GM12878 (cell line): Measurements from ENCODE around the gene MGMT. TPM values are rescaled to one million over a fixed set of nuclear protein-coding genes. Genes with fewer than 3 reads are reported as not detected.

Experiments
- ATAC-seq: fragments of 200-7000 bp; cut with Tn5 transposase; 3 replicates; pipeline ENCODE4 v1.9.1; 2020; ENCODE audit warnings: mild to moderate bottlenecking, moderate library complexity
- BruUV-seq: library from RNA; stranded (reverse); fragments of 400-500 nt; replicated peaks from 2 replicates; lab custom pipeline; 2021; lab: Mats Ljungman, UMichigan
- CTCF ChIA-PET: fragments of 300-600 bp; sonication (Branson Sonifier 250); formaldehyde crosslinking; extraction: SDS; loops from one replicate; lab custom pipeline; 2021; ENCODE audit warnings: inconsistent platforms; lab: Yijun Ruan, JAX
- POLR2A ChIA-PET: fragments of 350-600 bp; formaldehyde crosslinking; extraction: SDS; loops from one replicate; lab custom pipeline; 2021; ENCODE audit warnings: inconsistent platforms; lab: Charles Lee
- RAD21 ChIA-PET: fragments of 300-600 bp; sonication (Branson Sonifier 250); formaldehyde crosslinking; loops from one replicate; lab custom pipeline; 2023; ENCODE audit warnings: antibody characterized with exemption; ENCODE audit not compliant: unreplicated experiment; lab: Charles Lee
- SMC1A ChIA-PET: fragments of 300-600 bp; sonication (Branson Sonifier 250); formaldehyde crosslinking; loops from one replicate; lab custom pipeline; 2023; ENCODE audit not compliant: unreplicated experiment, uncharacterized antibody; lab: Charles Lee
- DNase-seq: peaks from one replicate; pipeline ENCODE4 v3.0.0-alpha.2; 2011; ENCODE audit warnings: low read depth, low spot score
- FAIRE-seq: peaks from 3 replicates; lab custom pipeline; 2011; peaks lifted over from hg19 to GRCh38; lab: Jason Lieb, UNC
- H2AFZ ChIP-seq: 2 replicates; pipeline ENCODE4 v1.6.0; 2011; ENCODE audit warnings: low read depth, low read length, control low read depth; ENCODE audit not compliant: control insufficient read depth
- H3K27ac ChIP-seq: 2 replicates; pipeline ENCODE4 v1.5.1; 2011; ENCODE audit warnings: control low read depth; ENCODE audit not compliant: control insufficient read depth, insufficient read depth
- H3K27me3 ChIP-seq, 2 experiments: replicated peaks in 1 of 2; 2 replicates each; pipeline versions ENCODE4 v1.6.0 to v1.6.1; 2011; ENCODE audit warnings: low read length in 1 of 2; ENCODE audit not compliant: control insufficient read depth in 2 of 2, insufficient read depth in 2 of 2
- H3K36me3 ChIP-seq, 2 experiments: 2 replicates each; pipeline ENCODE4 v1.5.1; 2011; ENCODE audit warnings: low read length in 1 of 2; ENCODE audit not compliant: control insufficient read depth in 2 of 2, insufficient read depth in 2 of 2
- H3K4me1 ChIP-seq: 2 replicates; pipeline ENCODE4 v1.6.1; 2011; ENCODE audit warnings: mild to moderate bottlenecking, low read length, moderate library complexity, mixed read lengths; ENCODE audit not compliant: control insufficient read depth, insufficient read depth
- H3K4me2 ChIP-seq: 2 replicates; pipeline ENCODE4 v1.6.0; 2011; ENCODE audit warnings: control low read depth; ENCODE audit not compliant: control insufficient read depth, insufficient read depth
- H3K4me3 ChIP-seq: fragments of 200-600 bp; sonication (generic); 2 replicates; pipeline ENCODE4 v1.5.1; 2016
- H3K79me2 ChIP-seq: 2 replicates; pipeline ENCODE4 v1.6.0; 2011; ENCODE audit warnings: low read length; ENCODE audit not compliant: control insufficient read depth, insufficient read depth
- H3K9ac ChIP-seq: 2 replicates; pipeline ENCODE4 v1.8.0; 2011; ENCODE audit warnings: low read length, control low read depth, mixed read lengths; ENCODE audit not compliant: control insufficient read depth, insufficient read depth
- H3K9me3 ChIP-seq: replicated peaks from 3 replicates; pipeline ENCODE4 v1.5.1; 2011; ENCODE audit warnings: mild to moderate bottlenecking, low read length; ENCODE audit not compliant: control insufficient read depth, insufficient read depth
- H4K20me1 ChIP-seq: 2 replicates; pipeline ENCODE4 v1.6.0; 2011; ENCODE audit not compliant: control insufficient read depth, insufficient read depth
- JUNB ChIP-seq: IDR thresholded peaks from 2 replicates; pipeline ENCODE4 v1.6.1; 2016; ENCODE audit warnings: antibody characterized with exemption, mild to moderate bottlenecking
- SIN3A ChIP-seq: IDR thresholded peaks from 2 replicates; pipeline ENCODE4 v1.6.1; 2012; ENCODE audit warnings: low read depth, low read length, improper control_type of control experiment
- TCF7 ChIP-seq: IDR thresholded peaks from 2 replicates; pipeline ENCODE4 v1.6.1; 2014; ENCODE audit warnings: antibody characterized with exemption, borderline replicate concordance
- WGBS: methylation state at CpG from one replicate; pipeline ENCODE4 v1.1.6; 2016; ENCODE audit warnings: low lambda C conversion rate; ENCODE audit not compliant: insufficient replicate concordance, insufficient coverage; ENCODE audit errors: missing lambda C conversion rate; 5-methylcytosine and 5-hydroxymethylcytosine counted together
- in situ Hi-C: fragments of 300-500 bp; cut with MboI; formaldehyde crosslinking; loops from 9 replicates; pipeline ENCODE4 v1.14.3; 2018; ENCODE audit warnings: mixed read lengths
- intact Hi-C: fragments of 100-400 bp; cut with micrococcal nuclease; formaldehyde crosslinking; loops from one replicate; pipeline ENCODE4 v1.14.2; 2022; ENCODE audit not compliant: unreplicated experiment
- polyA plus RNA-seq, 11 experiments: library from polyadenylated mRNA; depleted of rRNA in 4 of 11; unstranded in 6 of 11; stranded (reverse) in 5 of 11; fragments of >200 nt; fragmentation: Nextera tagmentation in 4 of 11; fragmentation: Illumina TruSeq in 1 of 11; extraction: Ambion mirVana in 4 of 11; extraction: Trizol in 1 of 11; gene quantifications; 1 replicate in 1 of 11; 2 replicates in 10 of 11; pipeline versions ENCODE4 v1.2.1 to v1.2.3, GENCODE V29; 2011 to 2016; ENCODE audit warnings: inconsistent platforms in 2 of 11, missing spikeins in 2 of 11, low read depth in 1 of 11
- total RNA-seq, 4 experiments: library from RNA; depleted of rRNA in 3 of 4; stranded (reverse); fragments of >200 nt in 3 of 4; fragmentation: Illumina TruSeq in 1 of 4; extraction: Trizol in 1 of 4; gene quantifications; 2 replicates each; pipeline versions ENCODE4 v1.2.1 to v1.2.3, GENCODE V29; 2013 to 2021
- TF ChIP-seq, protein P1 (sequence below): IDR thresholded peaks from 2 replicates; pipeline ENCODE4 v1.6.1; 2012; ENCODE audit warnings: improper control_type of control experiment, low read depth, low read length; ENCODE audit not compliant: insufficient replicate concordance
- TF ChIP-seq, protein P2 (sequence below): fragments of 450-650 bp; IDR thresholded peaks from 2 replicates; pipeline ENCODE4 v1.6.1; 2017; ENCODE audit warnings: antibody characterized with exemption, mild to moderate bottlenecking, moderate library complexity
- TF ChIP-seq, protein P3 (sequence below): fragments of 450-650 bp; IDR thresholded peaks from 2 replicates; pipeline ENCODE4 v1.6.1; 2018; ENCODE audit warnings: borderline replicate concordance, mild to moderate bottlenecking; ENCODE audit not compliant: partially characterized antibody

The MGMT gene
- total and polyA plus RNA-seq, 10 of the 15 experiments (the other 5 are each of a cell fraction or from before 2014, with no cell fraction given) = 0.16 to 24.2 (median 13.3) TPM

GRCh38 chr10:129778571-129778970, 311.5 kb downstream of the MGMT start (continued):
- TF ChIP-seq TCF7 = no peak

- SMC1A ChIA-PET = no interaction called here
- ATAC-seq = no peak
- H3K27ac ChIP-seq = no peak overlapping the region
- no peak overlapping the region for H2AFZ ChIP-seq
- no peak for DNase-seq
- no peak overlapping the region for H3K4me3 ChIP-seq
- no peaks in the 10 kb centered on the region for H3K36me3 ChIP-seq
- H3K9ac ChIP-seq = no peak overlapping the region
- in situ Hi-C loops = no loop called here
- H3K9me3 ChIP-seq = no peaks in the 10 kb centered on the region; the same call in 2 of the 3 replicates
- intact Hi-C loops = no loop called here
- FAIRE-seq = no peak
- H3K27me3 ChIP-seq = no peaks in the 10 kb centered on the region
- POLR2A ChIA-PET = no interaction called here
- no peaks in the 10 kb centered on the region for H3K79me2 ChIP-seq
- RAD21 ChIA-PET = no interaction called here
- CTCF ChIA-PET = no interaction called here
- no peaks in the 10 kb centered on the region for H4K20me1 ChIP-seq
- 84% methylated on average over 33 of the region's 35 CpGs for WGBS
- H3K4me1 ChIP-seq = no peaks in the 10 kb centered on the region
- BruUV-seq = no TSS peak
- no peak overlapping the region for H3K4me2 ChIP-seq
- TF ChIP-seq, protein P1, sequence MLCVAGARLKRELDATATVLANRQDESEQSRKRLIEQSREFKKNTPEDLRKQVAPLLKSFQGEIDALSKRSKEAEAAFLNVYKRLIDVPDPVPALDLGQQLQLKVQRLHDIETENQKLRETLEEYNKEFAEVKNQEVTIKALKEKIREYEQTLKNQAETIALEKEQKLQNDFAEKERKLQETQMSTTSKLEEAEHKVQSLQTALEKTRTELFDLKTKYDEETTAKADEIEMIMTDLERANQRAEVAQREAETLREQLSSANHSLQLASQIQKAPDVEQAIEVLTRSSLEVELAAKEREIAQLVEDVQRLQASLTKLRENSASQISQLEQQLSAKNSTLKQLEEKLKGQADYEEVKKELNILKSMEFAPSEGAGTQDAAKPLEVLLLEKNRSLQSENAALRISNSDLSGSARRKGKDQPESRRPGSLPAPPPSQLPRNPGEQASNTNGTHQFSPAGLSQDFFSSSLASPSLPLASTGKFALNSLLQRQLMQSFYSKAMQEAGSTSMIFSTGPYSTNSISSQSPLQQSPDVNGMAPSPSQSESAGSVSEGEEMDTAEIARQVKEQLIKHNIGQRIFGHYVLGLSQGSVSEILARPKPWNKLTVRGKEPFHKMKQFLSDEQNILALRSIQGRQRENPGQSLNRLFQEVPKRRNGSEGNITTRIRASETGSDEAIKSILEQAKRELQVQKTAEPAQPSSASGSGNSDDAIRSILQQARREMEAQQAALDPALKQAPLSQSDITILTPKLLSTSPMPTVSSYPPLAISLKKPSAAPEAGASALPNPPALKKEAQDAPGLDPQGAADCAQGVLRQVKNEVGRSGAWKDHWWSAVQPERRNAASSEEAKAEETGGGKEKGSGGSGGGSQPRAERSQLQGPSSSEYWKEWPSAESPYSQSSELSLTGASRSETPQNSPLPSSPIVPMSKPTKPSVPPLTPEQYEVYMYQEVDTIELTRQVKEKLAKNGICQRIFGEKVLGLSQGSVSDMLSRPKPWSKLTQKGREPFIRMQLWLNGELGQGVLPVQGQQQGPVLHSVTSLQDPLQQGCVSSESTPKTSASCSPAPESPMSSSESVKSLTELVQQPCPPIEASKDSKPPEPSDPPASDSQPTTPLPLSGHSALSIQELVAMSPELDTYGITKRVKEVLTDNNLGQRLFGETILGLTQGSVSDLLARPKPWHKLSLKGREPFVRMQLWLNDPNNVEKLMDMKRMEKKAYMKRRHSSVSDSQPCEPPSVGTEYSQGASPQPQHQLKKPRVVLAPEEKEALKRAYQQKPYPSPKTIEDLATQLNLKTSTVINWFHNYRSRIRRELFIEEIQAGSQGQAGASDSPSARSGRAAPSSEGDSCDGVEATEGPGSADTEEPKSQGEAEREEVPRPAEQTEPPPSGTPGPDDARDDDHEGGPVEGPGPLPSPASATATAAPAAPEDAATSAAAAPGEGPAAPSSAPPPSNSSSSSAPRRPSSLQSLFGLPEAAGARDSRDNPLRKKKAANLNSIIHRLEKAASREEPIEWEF = no peak
- TF ChIP-seq, protein P2, sequence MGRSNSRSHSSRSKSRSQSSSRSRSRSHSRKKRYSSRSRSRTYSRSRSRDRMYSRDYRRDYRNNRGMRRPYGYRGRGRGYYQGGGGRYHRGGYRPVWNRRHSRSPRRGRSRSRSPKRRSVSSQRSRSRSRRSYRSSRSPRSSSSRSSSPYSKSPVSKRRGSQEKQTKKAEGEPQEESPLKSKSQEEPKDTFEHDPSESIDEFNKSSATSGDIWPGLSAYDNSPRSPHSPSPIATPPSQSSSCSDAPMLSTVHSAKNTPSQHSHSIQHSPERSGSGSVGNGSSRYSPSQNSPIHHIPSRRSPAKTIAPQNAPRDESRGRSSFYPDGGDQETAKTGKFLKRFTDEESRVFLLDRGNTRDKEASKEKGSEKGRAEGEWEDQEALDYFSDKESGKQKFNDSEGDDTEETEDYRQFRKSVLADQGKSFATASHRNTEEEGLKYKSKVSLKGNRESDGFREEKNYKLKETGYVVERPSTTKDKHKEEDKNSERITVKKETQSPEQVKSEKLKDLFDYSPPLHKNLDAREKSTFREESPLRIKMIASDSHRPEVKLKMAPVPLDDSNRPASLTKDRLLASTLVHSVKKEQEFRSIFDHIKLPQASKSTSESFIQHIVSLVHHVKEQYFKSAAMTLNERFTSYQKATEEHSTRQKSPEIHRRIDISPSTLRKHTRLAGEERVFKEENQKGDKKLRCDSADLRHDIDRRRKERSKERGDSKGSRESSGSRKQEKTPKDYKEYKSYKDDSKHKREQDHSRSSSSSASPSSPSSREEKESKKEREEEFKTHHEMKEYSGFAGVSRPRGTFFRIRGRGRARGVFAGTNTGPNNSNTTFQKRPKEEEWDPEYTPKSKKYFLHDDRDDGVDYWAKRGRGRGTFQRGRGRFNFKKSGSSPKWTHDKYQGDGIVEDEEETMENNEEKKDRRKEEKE = no peak
- no peak for TF ChIP-seq SIN3A
- no peak for TF ChIP-seq JUNB
- TF ChIP-seq, protein P3, sequence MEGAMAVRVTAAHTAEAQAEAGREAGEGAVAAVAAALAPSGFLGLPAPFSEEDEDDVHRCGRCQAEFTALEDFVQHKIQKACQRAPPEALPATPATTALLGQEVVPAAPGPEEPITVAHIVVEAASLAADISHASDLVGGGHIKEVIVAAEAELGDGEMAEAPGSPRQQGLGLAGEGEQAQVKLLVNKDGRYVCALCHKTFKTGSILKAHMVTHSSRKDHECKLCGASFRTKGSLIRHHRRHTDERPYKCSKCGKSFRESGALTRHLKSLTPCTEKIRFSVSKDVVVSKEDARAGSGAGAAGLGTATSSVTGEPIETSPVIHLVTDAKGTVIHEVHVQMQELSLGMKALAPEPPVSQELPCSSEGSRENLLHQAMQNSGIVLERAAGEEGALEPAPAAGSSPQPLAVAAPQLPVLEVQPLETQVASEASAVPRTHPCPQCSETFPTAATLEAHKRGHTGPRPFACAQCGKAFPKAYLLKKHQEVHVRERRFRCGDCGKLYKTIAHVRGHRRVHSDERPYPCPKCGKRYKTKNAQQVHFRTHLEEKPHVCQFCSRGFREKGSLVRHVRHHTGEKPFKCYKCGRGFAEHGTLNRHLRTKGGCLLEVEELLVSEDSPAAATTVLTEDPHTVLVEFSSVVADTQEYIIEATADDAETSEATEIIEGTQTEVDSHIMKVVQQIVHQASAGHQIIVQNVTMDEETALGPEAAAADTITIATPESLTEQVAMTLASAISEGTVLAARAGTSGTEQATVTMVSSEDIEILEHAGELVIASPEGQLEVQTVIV = no peak
These were observed 312.4 kb downstream of the MGMT start for GRCh38 chr10:129779126-129780111.
